HepG2 (cell line): Measurements from ENCODE around the gene ZDHHC16. TPM values are rescaled to one million over a fixed set of nuclear protein-coding genes. Genes with fewer than 3 reads are reported as not detected.

ENCODE experiments used
- ATAC-seq: fragments of 200-7000 bp; cut with Tn5 transposase; 3 replicates; pipeline ENCODE4 v1.9.1; 2020; ENCODE audit warnings: mild to moderate bottlenecking, moderate library complexity
- BruUV-seq: library from RNA; stranded (reverse); fragments of 400-500 nt; replicated peaks from 2 replicates; lab custom pipeline; 2021; lab: Mats Ljungman, UMichigan
- CTCF ChIA-PET: fragments of 300-600 bp; formaldehyde crosslinking; extraction: SDS; loops from one replicate; lab custom pipeline; 2021; ENCODE audit warnings: low total read pairs, inconsistent platforms, low intra/inter-chr PET ratio; lab: Yijun Ruan, JAX
- POLR2A ChIA-PET: fragments of 350-600 bp; sonication (Branson Sonifier 250); formaldehyde crosslinking; loops from one replicate; lab custom pipeline; 2020; ENCODE audit warnings: antibody characterized with exemption, inconsistent platforms; lab: Yijun Ruan, JAX
- DNase-seq: peaks from one replicate; pipeline ENCODE4 v3.0.0-alpha.2; 2015; ENCODE audit warnings: low spot score
- FAIRE-seq: peaks from 3 replicates; lab custom pipeline; 2011; peaks lifted over from hg19 to GRCh38; lab: Jason Lieb, UNC
- H2AFZ ChIP-seq: one replicate; pipeline ENCODE4 v1.6.1; 2011; ENCODE audit warnings: low read length, inconsistent platforms
- H3K27ac ChIP-seq: fragments of 300-600 bp; 3 replicates; pipeline ENCODE4 v1.8.0; 2011; ENCODE audit warnings: mixed run types, mild to moderate bottlenecking, mixed read lengths, low read length, inconsistent platforms; ENCODE audit not compliant: insufficient read depth; ENCODE audit errors: extremely low read length
- H3K27me3 ChIP-seq, 2 experiments: fragments of 200-600 bp in 1 of 2; 2 replicates in 1 of 2; 3 replicates in 1 of 2; pipeline versions ENCODE4 v1.6.0 to v1.8.0; 2011; ENCODE audit warnings: low read length in 2 of 2, mild to moderate bottlenecking in 2 of 2, moderate library complexity in 2 of 2, inconsistent platforms in 1 of 2; ENCODE audit not compliant: insufficient read depth in 2 of 2, control insufficient read depth in 1 of 2
- H3K36me3 ChIP-seq, 2 experiments: fragments of 200-600 bp in 1 of 2; replicated peaks in 1 of 2; 2 replicates in 1 of 2; 3 replicates in 1 of 2; pipeline versions ENCODE4 v1.5.1 to v1.8.0; 2011; ENCODE audit warnings: low read length in 2 of 2, inconsistent platforms in 1 of 2; ENCODE audit not compliant: insufficient read depth in 2 of 2, control insufficient read depth in 1 of 2
- H3K4me1 ChIP-seq: 2 replicates; pipeline ENCODE4 v1.5.1; 2012; ENCODE audit warnings: low read length, inconsistent platforms; ENCODE audit not compliant: insufficient read depth
- H3K4me2 ChIP-seq: 2 replicates; pipeline ENCODE4 v1.6.0; 2011; ENCODE audit warnings: low read depth, low read length, inconsistent platforms
- H3K4me3 ChIP-seq, 3 experiments: fragments of 200-600 bp in 1 of 3; sonication (generic), shearing (Covaris generic) in 1 of 3; replicated peaks in 1 of 3; 2 replicates each; pipeline ENCODE4 v1.5.1; 2011 to 2016; ENCODE audit warnings: low read length in 3 of 3, inconsistent platforms in 2 of 3, low read depth in 2 of 3, mild to moderate bottlenecking in 2 of 3, control low read depth in 1 of 3, mixed read lengths in 1 of 3; ENCODE audit not compliant: insufficient read depth in 1 of 3
- H3K79me2 ChIP-seq: one replicate; pipeline ENCODE4 v1.6.1; 2011; ENCODE audit warnings: low read length, inconsistent platforms; ENCODE audit not compliant: insufficient read depth
- H3K9ac ChIP-seq: 2 replicates; pipeline ENCODE4 v1.6.0; 2011; ENCODE audit warnings: mild to moderate bottlenecking, low read depth, low read length, inconsistent platforms; ENCODE audit not compliant: insufficient read depth
- H3K9me3 ChIP-seq: 2 replicates; pipeline ENCODE4 v1.5.1; 2012; ENCODE audit warnings: mild to moderate bottlenecking, low read length
- H4K20me1 ChIP-seq: 2 replicates; pipeline ENCODE4 v1.6.0; 2011; ENCODE audit warnings: inconsistent platforms, mild to moderate bottlenecking, low read length, moderate library complexity; ENCODE audit not compliant: insufficient read depth
- ARNT ChIP-seq: fragments of 450-650 bp; IDR thresholded peaks from 2 replicates; pipeline ENCODE4 v1.6.1; 2017
- GTF3A ChIP-seq: sonication (generic); formaldehyde crosslinking; conservative IDR thresholded peaks from 2 replicates; pipeline ENCODE4 v1.4.0; 2020; ENCODE audit warnings: mild to moderate bottlenecking, missing genetic modification reagents
- HNF4G ChIP-seq, 2 experiments: sonication (generic) in 1 of 2; formaldehyde crosslinking in 1 of 2; IDR thresholded peaks; 2 replicates each; pipeline versions ENCODE4 v1.4.0 to v1.6.1; 2011 to 2020; ENCODE audit warnings: borderline replicate concordance in 2 of 2, low read depth in 2 of 2, mild to moderate bottlenecking in 2 of 2, low read length in 1 of 2, missing genetic modification reagents in 1 of 2, moderate library complexity in 1 of 2
- HOXA9 ChIP-seq: sonication (generic); formaldehyde crosslinking; IDR thresholded peaks from 2 replicates; pipeline ENCODE4 v1.8.1; 2022; ENCODE audit warnings: missing genetic modification reagents, mild to moderate bottlenecking, moderate library complexity, borderline replicate concordance
- MED8 ChIP-seq: sonication (generic); formaldehyde crosslinking; IDR thresholded peaks from 2 replicates; pipeline ENCODE4 v1.8.1; 2023; ENCODE audit warnings: mild to moderate bottlenecking, missing genetic modification reagents; ENCODE audit not compliant: insufficient replicate concordance
- POLR2AphosphoS2 ChIP-seq: IDR thresholded peaks from 2 replicates; pipeline ENCODE4 v1.6.1; 2011; ENCODE audit warnings: low read depth, low read length, improper control_type of control experiment
- RELA ChIP-seq: sonication (generic); formaldehyde crosslinking; IDR thresholded peaks from 2 replicates; pipeline ENCODE4 v1.4.0; 2020; ENCODE audit warnings: missing genetic modification reagents
- SAFB2 ChIP-seq: sonication (generic); formaldehyde crosslinking; IDR thresholded peaks from 2 replicates; pipeline ENCODE4 v1.5.1; 2020; ENCODE audit warnings: missing genetic modification reagents, low read depth, mild to moderate bottlenecking, borderline replicate concordance
- SETDB1 ChIP-seq: sonication (generic); formaldehyde crosslinking; IDR thresholded peaks from 2 replicates; pipeline ENCODE4 v1.5.1; 2020; ENCODE audit warnings: missing genetic modification reagents, mild to moderate bottlenecking, borderline replicate concordance
- ZNF207 ChIP-seq: fragments of 450-650 bp; IDR thresholded peaks from 2 replicates; pipeline ENCODE4 v1.6.1; 2016; ENCODE audit warnings: antibody characterized with exemption, borderline replicate concordance
- ZNF34 ChIP-seq: sonication (generic); formaldehyde crosslinking; IDR thresholded peaks from 2 replicates; pipeline ENCODE4 v1.4.0; 2020; ENCODE audit warnings: mild to moderate bottlenecking, missing genetic modification reagents, borderline replicate concordance
- ZNF766 ChIP-seq: sonication (generic); formaldehyde crosslinking; IDR thresholded peaks from 2 replicates; pipeline ENCODE4 v1.5.0; 2020; ENCODE audit warnings: missing genetic modification reagents, borderline replicate concordance
- WGBS: methylation state at CpG from one replicate; pipeline ENCODE4 v1.1.6; 2017; ENCODE audit warnings: low lambda C conversion rate; 5-methylcytosine and 5-hydroxymethylcytosine counted together
- in situ Hi-C: cut with HindIII; loops from 2 replicates; pipeline ENCODE4 v1.10.0; 2017; ENCODE audit warnings: low pct_unique_long_range_greater_than_20kb; ENCODE audit not compliant: extremely low pct_ligation_motif_present
- intact Hi-C: fragments of 100-400 bp; cut with micrococcal nuclease; formaldehyde crosslinking; loops from one replicate; pipeline ENCODE4 v1.10.0; 2022; ENCODE audit not compliant: unreplicated experiment
- polyA plus RNA-seq, 8 experiments: library from polyadenylated mRNA; depleted of rRNA in 3 of 8; stranded (reverse) in 7 of 8; unstranded in 1 of 8; fragments of >200 nt; fragmentation: Illumina TruSeq in 4 of 8; extraction: Trizol in 4 of 8; gene quantifications; 2 replicates each; pipeline versions ENCODE4 v1.2.1 to v1.2.3, GENCODE V29; 2011 to 2016; ENCODE audit warnings: low read depth in 4 of 8, missing spikeins in 1 of 8, mixed read lengths in 1 of 8; ENCODE audit not compliant: insufficient read depth in 1 of 8
- total RNA-seq, 5 experiments: library from RNA; depleted of rRNA; stranded (reverse); fragments of >200 nt; fragmentation: Illumina TruSeq; extraction: Trizol; gene quantifications; 2 replicates each; pipeline ENCODE4 v1.2.3, GENCODE V29; 2016; ENCODE audit warnings: low read depth in 1 of 5
- TF ChIP-seq, protein P1 (sequence below): IDR thresholded peaks from 2 replicates; pipeline ENCODE4 v1.6.1; 2016
- TF ChIP-seq, protein P2 (sequence below): sonication (generic); formaldehyde crosslinking; IDR thresholded peaks from 2 replicates; pipeline ENCODE4 v1.5.0; 2020; ENCODE audit warnings: missing genetic modification reagents
- TF ChIP-seq, protein P3 (sequence below): sonication (generic); formaldehyde crosslinking; IDR thresholded peaks from 2 replicates; pipeline ENCODE4 v1.5.0; 2020; ENCODE audit warnings: missing genetic modification reagents, mild to moderate bottlenecking, borderline replicate concordance
- TF ChIP-seq, protein P4 (sequence below): sonication (generic); formaldehyde crosslinking; IDR thresholded peaks from 2 replicates; pipeline ENCODE4 v1.4.0; 2020; ENCODE audit warnings: missing genetic modification reagents

Gene ZDHHC16
- total and polyA plus RNA-seq, 2 of the 13 experiments (the other 11 are each of a cell fraction or from before 2014, with no cell fraction given), result 40.8 to 41.8 TPM

DNA sequence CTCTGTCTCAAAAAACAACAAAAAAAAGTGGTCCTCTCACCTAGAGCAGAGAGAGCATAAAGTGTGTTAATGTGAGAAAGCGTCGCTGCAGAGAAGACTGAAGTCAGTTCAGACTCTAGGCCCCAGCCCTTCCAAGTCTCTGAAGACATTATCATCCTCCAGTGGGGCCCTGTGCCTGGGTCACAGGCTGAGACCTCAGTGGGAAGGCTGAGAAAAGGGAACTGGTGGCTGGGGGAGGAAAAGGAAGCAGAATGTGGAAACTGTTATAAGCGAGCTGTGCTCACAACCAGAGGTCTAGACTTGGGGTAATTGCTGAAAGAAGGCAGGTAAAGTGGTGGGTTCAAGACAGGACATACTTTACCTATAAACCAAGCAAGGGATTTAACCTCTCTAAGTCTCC, 39.9 kb upstream of the ZDHHC16 start:
- no peak overlapping the region for H3K27ac ChIP-seq
- intact Hi-C loops, result loop anchor here (2.0 kb wide), 1 partner anchor 21 kb away; the partner anchor contains the start of gene PGAM1
- FAIRE-seq (no peak), ATAC-seq (no peak), DNase-seq (no peak)
- no peak overlapping the region for H2AFZ ChIP-seq
- ChIA-PET POLR2A (no interaction called here), CTCF (no interaction called here)
- no peaks in the 10 kb centered on the region for H3K27me3 ChIP-seq
- H3K4me2 ChIP-seq, result no peak overlapping the region
- no peaks in the 10 kb centered on the region for H3K36me3 ChIP-seq
- H3K4me1 ChIP-seq, result peaks cover 40% of the 10 kb centered on the region
- in situ Hi-C loops, result no loop called here
- H3K79me2 ChIP-seq, result no peaks in the 10 kb centered on the region
- no peaks in the 10 kb centered on the region for H3K9me3 ChIP-seq
- no peak overlapping the region for H3K9ac ChIP-seq
- WGBS, result 67% methylated on average over 3 of the region's 3 CpGs
- no peaks in the 10 kb centered on the region for H4K20me1 ChIP-seq
- H3K4me3 ChIP-seq, result no peak overlapping the region
- no TSS peak for BruUV-seq
- TF ChIP-seq GTF3A (CRISPR knock-in tag) (no peak), ZNF34 (CRISPR knock-in tag) (no peak), SETDB1 (CRISPR knock-in tag) (no peak), POLR2AphosphoS2 (no peak), RELA (CRISPR knock-in tag) (no peak), HOXA9 (CRISPR knock-in tag) (no peak), HNF4G (IDR thresholded peaks at IDR 0.05; ENCODE audit: borderline replicate concordance, low read depth, low read length) (no peak), HNF4G (CRISPR knock-in tag; IDR thresholded peaks at IDR 0.05; ENCODE audit: borderline replicate concordance, low read depth) (no peak), MED8 (CRISPR knock-in tag) (no peak), ZNF766 (CRISPR knock-in tag) (no peak), SAFB2 (CRISPR knock-in tag) (no peak), ARNT (no peak), ZNF207 (no peak)
- TF ChIP-seq, protein P1, sequence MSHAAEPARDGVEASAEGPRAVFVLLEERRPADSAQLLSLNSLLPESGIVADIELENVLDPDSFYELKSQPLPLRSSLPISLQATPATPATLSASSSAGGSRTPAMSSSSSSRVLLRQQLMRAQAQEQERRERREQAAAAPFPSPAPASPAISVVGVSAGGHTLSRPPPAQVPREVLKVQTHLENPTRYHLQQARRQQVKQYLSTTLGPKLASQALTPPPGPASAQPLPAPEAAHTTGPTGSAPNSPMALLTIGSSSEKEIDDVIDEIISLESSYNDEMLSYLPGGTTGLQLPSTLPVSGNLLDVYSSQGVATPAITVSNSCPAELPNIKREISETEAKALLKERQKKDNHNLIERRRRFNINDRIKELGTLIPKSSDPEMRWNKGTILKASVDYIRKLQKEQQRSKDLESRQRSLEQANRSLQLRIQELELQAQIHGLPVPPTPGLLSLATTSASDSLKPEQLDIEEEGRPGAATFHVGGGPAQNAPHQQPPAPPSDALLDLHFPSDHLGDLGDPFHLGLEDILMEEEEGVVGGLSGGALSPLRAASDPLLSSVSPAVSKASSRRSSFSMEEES (CRISPR knock-in tag), result no peak
- TF ChIP-seq, protein P2, sequence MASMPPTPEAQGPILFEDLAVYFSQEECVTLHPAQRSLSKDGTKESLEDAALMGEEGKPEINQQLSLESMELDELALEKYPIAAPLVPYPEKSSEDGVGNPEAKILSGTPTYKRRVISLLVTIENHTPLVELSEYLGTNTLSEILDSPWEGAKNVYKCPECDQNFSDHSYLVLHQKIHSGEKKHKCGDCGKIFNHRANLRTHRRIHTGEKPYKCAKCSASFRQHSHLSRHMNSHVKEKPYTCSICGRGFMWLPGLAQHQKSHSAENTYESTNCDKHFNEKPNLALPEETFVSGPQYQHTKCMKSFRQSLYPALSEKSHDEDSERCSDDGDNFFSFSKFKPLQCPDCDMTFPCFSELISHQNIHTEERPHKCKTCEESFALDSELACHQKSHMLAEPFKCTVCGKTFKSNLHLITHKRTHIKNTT (CRISPR knock-in tag), result no peak
- TF ChIP-seq, protein P3, sequence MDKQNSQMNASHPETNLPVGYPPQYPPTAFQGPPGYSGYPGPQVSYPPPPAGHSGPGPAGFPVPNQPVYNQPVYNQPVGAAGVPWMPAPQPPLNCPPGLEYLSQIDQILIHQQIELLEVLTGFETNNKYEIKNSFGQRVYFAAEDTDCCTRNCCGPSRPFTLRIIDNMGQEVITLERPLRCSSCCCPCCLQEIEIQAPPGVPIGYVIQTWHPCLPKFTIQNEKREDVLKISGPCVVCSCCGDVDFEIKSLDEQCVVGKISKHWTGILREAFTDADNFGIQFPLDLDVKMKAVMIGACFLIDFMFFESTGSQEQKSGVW, result no peak
- TF ChIP-seq, protein P4, sequence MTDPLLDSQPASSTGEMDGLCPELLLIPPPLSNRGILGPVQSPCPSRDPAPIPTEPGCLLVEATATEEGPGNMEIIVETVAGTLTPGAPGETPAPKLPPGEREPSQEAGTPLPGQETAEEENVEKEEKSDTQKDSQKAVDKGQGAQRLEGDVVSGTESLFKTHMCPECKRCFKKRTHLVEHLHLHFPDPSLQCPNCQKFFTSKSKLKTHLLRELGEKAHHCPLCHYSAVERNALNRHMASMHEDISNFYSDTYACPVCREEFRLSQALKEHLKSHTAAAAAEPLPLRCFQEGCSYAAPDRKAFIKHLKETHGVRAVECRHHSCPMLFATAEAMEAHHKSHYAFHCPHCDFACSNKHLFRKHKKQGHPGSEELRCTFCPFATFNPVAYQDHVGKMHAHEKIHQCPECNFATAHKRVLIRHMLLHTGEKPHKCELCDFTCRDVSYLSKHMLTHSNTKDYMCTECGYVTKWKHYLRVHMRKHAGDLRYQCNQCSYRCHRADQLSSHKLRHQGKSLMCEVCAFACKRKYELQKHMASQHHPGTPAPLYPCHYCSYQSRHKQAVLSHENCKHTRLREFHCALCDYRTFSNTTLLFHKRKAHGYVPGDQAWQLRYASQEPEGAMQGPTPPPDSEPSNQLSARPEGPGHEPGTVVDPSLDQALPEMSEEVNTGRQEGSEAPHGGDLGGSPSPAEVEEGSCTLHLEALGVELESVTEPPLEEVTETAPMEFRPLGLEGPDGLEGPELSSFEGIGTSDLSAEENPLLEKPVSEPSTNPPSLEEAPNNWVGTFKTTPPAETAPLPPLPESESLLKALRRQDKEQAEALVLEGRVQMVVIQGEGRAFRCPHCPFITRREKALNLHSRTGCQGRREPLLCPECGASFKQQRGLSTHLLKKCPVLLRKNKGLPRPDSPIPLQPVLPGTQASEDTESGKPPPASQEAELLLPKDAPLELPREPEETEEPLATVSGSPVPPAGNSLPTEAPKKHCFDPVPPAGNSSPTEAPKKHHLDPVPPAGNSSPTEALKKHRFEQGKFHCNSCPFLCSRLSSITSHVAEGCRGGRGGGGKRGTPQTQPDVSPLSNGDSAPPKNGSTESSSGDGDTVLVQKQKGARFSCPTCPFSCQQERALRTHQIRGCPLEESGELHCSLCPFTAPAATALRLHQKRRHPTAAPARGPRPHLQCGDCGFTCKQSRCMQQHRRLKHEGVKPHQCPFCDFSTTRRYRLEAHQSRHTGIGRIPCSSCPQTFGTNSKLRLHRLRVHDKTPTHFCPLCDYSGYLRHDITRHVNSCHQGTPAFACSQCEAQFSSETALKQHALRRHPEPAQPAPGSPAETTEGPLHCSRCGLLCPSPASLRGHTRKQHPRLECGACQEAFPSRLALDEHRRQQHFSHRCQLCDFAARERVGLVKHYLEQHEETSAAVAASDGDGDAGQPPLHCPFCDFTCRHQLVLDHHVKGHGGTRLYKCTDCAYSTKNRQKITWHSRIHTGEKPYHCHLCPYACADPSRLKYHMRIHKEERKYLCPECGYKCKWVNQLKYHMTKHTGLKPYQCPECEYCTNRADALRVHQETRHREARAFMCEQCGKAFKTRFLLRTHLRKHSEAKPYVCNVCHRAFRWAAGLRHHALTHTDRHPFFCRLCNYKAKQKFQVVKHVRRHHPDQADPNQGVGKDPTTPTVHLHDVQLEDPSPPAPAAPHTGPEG (CRISPR knock-in tag), result no peak
